Osteoblast (primary cell): ENCODE results near the gene TMEM109. TPM values are rescaled to one million over a fixed set of nuclear protein-coding genes. Genes with fewer than 3 reads are reported as not detected.

Experiments
- DNase-seq: peaks from one replicate; pipeline ENCODE4 v3.0.0; 2011; ENCODE audit warnings: low spot score, mixed read lengths; ENCODE audit not compliant: insufficient read length; ENCODE audit errors: missing footprints
- H2AFZ ChIP-seq: 2 replicates; pipeline ENCODE4 v1.6.0; 2011; ENCODE audit warnings: mild to moderate bottlenecking, low read length
- H3K27ac ChIP-seq: 2 replicates; pipeline ENCODE4 v1.5.1; 2011; ENCODE audit warnings: mild to moderate bottlenecking, low read depth, low read length, moderate library complexity
- H3K27me3 ChIP-seq: 2 replicates; pipeline ENCODE4 v1.6.0; 2012; ENCODE audit warnings: mild to moderate bottlenecking, control low read depth, inconsistent platforms, low read length, moderate library complexity; ENCODE audit not compliant: insufficient read depth
- H3K36me3 ChIP-seq: 2 replicates; pipeline ENCODE4 v1.5.1; 2011; ENCODE audit warnings: mild to moderate bottlenecking, low read length, control low read depth, moderate library complexity; ENCODE audit not compliant: insufficient read depth
- H3K4me1 ChIP-seq: 2 replicates; pipeline ENCODE4 v1.5.1; 2011; ENCODE audit warnings: mild to moderate bottlenecking, low read length, control low read depth, moderate library complexity; ENCODE audit not compliant: insufficient read depth
- H3K4me2 ChIP-seq: 2 replicates; pipeline ENCODE4 v1.6.0; 2011; ENCODE audit warnings: mild to moderate bottlenecking, low read length; ENCODE audit not compliant: insufficient read depth
- H3K4me3 ChIP-seq: fragments of 200-600 bp; sonication (generic); 3 replicates; pipeline ENCODE4 v1.5.1; 2012; ENCODE audit warnings: mild to moderate bottlenecking, low read length, inconsistent platforms; ENCODE audit not compliant: insufficient read depth
- H3K79me2 ChIP-seq: 2 replicates; pipeline ENCODE4 v1.6.0; 2012; ENCODE audit warnings: mild to moderate bottlenecking, low read length, control low read depth, inconsistent platforms; ENCODE audit not compliant: insufficient read depth
- H3K9me3 ChIP-seq: 2 replicates; pipeline ENCODE4 v1.5.1; 2011; ENCODE audit warnings: low read depth, low read length, control low read depth
- H4K20me1 ChIP-seq: 2 replicates; pipeline ENCODE4 v1.6.0; 2012; ENCODE audit warnings: mild to moderate bottlenecking, low read length, control low read depth; ENCODE audit not compliant: insufficient read depth
- total RNA-seq: library from RNA; depleted of rRNA; stranded (reverse); fragments of >200 nt; gene quantifications from 2 replicates; pipeline ENCODE4 v1.2.3, GENCODE V29; 2012
- TF ChIP-seq, protein P1 (sequence below): IDR thresholded peaks from 2 replicates; pipeline ENCODE4 v1.5.1; 2011; ENCODE audit warnings: mild to moderate bottlenecking, low read depth, low read length, moderate library complexity; ENCODE audit errors: extremely low read depth

Gene TMEM109
- total RNA-seq, 1 donor: 36.6 TPM

DNA sequence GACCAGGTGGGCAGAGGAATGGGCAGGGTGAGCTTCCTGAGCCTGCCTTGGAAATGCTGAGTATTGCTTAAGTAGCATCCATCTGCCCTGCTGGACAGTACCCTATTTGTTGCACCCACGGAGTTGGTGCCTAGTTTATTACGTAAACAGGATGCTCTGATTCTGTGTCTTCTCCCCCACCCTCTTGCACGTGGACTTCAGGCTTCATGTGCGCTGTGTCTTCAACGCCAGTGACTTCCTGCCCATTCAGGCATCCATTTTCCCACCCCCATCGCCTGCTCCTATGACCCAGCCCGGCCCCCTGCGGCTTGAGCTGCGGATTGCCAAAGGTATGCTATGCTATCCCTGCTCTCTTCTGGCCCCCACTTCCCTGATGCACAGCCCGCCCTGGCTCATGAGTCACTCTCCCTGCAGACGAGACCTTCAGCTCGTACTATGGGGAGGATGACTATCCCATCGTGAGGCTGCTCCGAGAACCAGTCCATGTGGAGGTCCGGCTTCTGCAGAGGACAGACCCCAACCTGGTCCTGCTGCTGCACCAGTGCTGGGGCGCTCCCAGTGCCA lies 40.9 kb upstream of the TMEM109 start:
- H3K4me1 ChIP-seq: peaks cover 27% of the 10 kb centered on the region
- no peak overlapping the region for H2AFZ ChIP-seq
- DNase-seq: peak; percentile 95
- H4K20me1 ChIP-seq: no peaks in the 10 kb centered on the region
- no peaks in the 10 kb centered on the region for H3K79me2 ChIP-seq
- no peaks in the 10 kb centered on the region for H3K36me3 ChIP-seq
- peak overlapping the region; percentile 38 for H3K27ac ChIP-seq
- H3K9me3 ChIP-seq: no peaks in the 10 kb centered on the region
- TF ChIP-seq, protein P1, sequence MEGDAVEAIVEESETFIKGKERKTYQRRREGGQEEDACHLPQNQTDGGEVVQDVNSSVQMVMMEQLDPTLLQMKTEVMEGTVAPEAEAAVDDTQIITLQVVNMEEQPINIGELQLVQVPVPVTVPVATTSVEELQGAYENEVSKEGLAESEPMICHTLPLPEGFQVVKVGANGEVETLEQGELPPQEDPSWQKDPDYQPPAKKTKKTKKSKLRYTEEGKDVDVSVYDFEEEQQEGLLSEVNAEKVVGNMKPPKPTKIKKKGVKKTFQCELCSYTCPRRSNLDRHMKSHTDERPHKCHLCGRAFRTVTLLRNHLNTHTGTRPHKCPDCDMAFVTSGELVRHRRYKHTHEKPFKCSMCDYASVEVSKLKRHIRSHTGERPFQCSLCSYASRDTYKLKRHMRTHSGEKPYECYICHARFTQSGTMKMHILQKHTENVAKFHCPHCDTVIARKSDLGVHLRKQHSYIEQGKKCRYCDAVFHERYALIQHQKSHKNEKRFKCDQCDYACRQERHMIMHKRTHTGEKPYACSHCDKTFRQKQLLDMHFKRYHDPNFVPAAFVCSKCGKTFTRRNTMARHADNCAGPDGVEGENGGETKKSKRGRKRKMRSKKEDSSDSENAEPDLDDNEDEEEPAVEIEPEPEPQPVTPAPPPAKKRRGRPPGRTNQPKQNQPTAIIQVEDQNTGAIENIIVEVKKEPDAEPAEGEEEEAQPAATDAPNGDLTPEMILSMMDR: no peak
- H3K4me2 ChIP-seq: peak overlapping the region; percentile 25
- H3K27me3 ChIP-seq: peaks cover 6% of the 10 kb centered on the region
- H3K4me3 ChIP-seq: no peak overlapping the region

DNA sequence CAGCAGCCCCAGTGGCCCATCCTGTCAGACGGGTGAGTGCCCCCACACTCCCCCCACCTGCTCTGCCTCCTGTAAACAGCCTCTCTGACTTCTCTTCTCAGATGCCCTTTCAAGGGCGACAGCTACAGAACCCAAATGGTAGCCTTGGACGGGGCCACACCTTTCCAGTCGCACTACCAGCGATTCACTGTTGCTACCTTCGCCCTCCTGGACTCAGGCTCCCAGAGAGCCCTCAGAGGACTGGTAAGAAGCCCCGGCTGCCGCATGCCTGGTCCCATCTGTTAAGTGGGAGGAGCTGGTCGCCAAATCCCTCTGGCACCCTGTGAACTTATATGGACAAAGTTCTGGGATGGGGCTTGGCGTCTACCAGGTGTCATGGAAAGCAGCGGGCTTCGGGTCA lies 40.4 kb upstream of the TMEM109 start:
- DNase-seq: no peak
- peaks cover 27% of the 10 kb centered on the region for H3K4me1 ChIP-seq
- H3K27ac ChIP-seq: no peak overlapping the region
- no peaks in the 10 kb centered on the region for H3K36me3 ChIP-seq
- peaks cover 6% of the 10 kb centered on the region for H3K27me3 ChIP-seq
- peak overlapping the region; percentile 25 for H3K4me2 ChIP-seq
- H4K20me1 ChIP-seq: no peaks in the 10 kb centered on the region
- TF ChIP-seq, protein P1: no peak
- no peaks in the 10 kb centered on the region for H3K79me2 ChIP-seq
- no peak overlapping the region for H2AFZ ChIP-seq
- no peaks in the 10 kb centered on the region for H3K9me3 ChIP-seq
- no peak overlapping the region for H3K4me3 ChIP-seq

GRCh38 chr11:60874421-60875365 lies 39.3 kb upstream of the TMEM109 start:
- Histone ChIP-seq H3K79me2 (no peaks in the 10 kb centered on the region), H3K4me1 (peaks cover 27% of the 10 kb centered on the region), H3K9me3 (no peaks in the 10 kb centered on the region), H3K36me3 (no peaks in the 10 kb centered on the region), H3K4me2 (no peak overlapping the region), H4K20me1 (no peaks in the 10 kb centered on the region), H3K4me3 (no peak overlapping the region), H2AFZ (no peak overlapping the region), H3K27ac (no peak overlapping the region), H3K27me3 (peaks cover 6% of the 10 kb centered on the region)
- TF ChIP-seq, protein P1: no peak
- DNase-seq: no peak
